ENCODE measurements around the gene EIF5. TPM values are rescaled to one million over a fixed set of nuclear protein-coding genes. Genes with fewer than 3 reads are reported as not detected.

Gene EIF5
- total and polyA plus RNA-seq, 2 of the 4 experiments (the other 2 are of a cell fraction) = 181 to 241 TPM

DNA sequence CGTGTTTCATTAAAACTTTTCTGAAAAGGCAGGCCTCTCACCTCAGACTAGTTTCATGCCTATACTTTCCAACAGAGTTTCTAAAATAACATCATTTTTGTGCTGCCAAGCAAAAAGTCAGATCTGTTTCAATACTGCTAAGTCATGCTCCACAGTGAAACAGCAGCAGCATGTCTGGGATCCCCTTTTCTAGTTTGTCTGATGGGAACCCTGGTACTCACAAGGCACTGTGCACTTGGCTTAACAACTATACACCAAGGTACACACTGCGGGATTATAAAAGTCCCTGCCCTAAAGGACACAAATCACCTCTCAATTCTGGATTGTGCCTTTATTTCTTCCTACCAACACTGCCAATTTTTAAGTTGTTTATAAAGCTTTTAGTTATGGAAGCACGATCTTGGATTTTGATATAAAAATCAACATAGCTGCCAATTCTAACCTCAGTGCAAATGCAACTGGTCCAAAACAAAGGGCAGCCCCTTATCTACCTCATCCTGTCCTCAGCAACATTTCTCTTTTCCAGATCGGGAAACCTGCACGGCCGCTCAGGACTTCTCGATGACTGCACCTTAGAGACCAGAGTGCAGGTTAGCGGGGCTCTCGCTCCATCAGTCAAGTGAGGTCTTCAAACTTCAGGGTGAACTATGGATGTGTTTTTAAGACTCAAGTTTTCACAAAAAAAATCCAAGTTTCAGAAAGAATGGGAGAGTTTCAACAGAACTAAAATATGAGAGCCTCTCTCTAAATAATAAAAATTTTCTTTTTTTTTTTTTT is 1.7 kb upstream of the EIF5 start:
- no peak overlapping the region for H3K56ac ChIP-seq (ENCODE audit: extremely low read depth, insufficient read depth, low read length)
- H4K8ac ChIP-seq (ENCODE audit: low read depth in 2 of 2, low read length in 2 of 2) = peak overlapping the region in 1 of 2 experiments; percentile 98; a peak in 2 of 4 replicates
- in situ Hi-C loops (cut with MboI; ENCODE audit: low sequenced_read_pairs) = no loop called here
- dilution Hi-C loops (cut with HindIII; ENCODE audit: low sequenced_read_pairs, unreplicated experiment) = no loop called here
- no peak overlapping the region for H4K91ac ChIP-seq (ENCODE audit: insufficient read depth, low read depth, low read length)
- no peak overlapping the region; the same call in 1 of the 2 replicates for H3K14ac ChIP-seq (replicated peaks; ENCODE audit: low read depth, low read length)
- H2AFZ ChIP-seq (replicated peaks; ENCODE audit: low read length, poor library complexity) = no peak overlapping the region
- H3K36me3 ChIP-seq (ENCODE audit: control insufficient read depth, insufficient read depth, low read length) = peaks cover 19% of the 10 kb centered on the region
- 0 out of 2 replicates have a peak overlapping the region, but pooled peaks have one; percentile 30 for H3K9ac ChIP-seq (ENCODE audit: low read depth, low read length)
- DNase-seq = no peak
- H3K18ac ChIP-seq (ENCODE audit: low read depth, low read length) = no peak overlapping the region
- peak overlapping the region; percentile 50 for H3K4me2 ChIP-seq (ENCODE audit: low read depth, low read length)
- no TSS peak for BruUV-seq (replicated peaks)
- ATAC-seq (ENCODE audit: low read depth) = no peak
- ChIA-PET CTCF (no interaction called here), POLR2A (ENCODE audit: unreplicated experiment) (no interaction called here)
- intact Hi-C loops (cut with micrococcal nuclease) = no loop called here
- no peak overlapping the region for H2BK5ac ChIP-seq (ENCODE audit: low read depth, low read length, poor library complexity, severe bottlenecking)
- no peak overlapping the region for H3K4me3 ChIP-seq (ENCODE audit: insufficient read depth, low read depth, low read length)
- no peak overlapping the region for H2BK120ac ChIP-seq (ENCODE audit: low read depth, low read length)
- no peak overlapping the region for H2AK9ac ChIP-seq (replicated peaks; ENCODE audit: low read depth, low read length, poor library complexity)
- H2BK15ac ChIP-seq (ENCODE audit: low read depth, low read length) = no peak overlapping the region
- H4K20me1 ChIP-seq (ENCODE audit: insufficient read depth, low read length) = peaks cover 30% of the 10 kb centered on the region
- peak overlapping the region; percentile 25; the same call in 1 of the 2 replicates for H4K5ac ChIP-seq (ENCODE audit: low read depth, low read length)
- no peak overlapping the region for H2BK20ac ChIP-seq (ENCODE audit: low read depth, low read length)
- H3K27me3 ChIP-seq (ENCODE audit: control insufficient read depth, insufficient read depth, low read length) = no peaks in the 10 kb centered on the region; the same call in 1 of the 2 replicates
- H3K27ac ChIP-seq (ENCODE audit: insufficient read depth, low read length) = no peak overlapping the region
- H2AK5ac ChIP-seq (ENCODE audit: low read depth, low read length) = no peak overlapping the region
- peaks cover 11% of the 10 kb centered on the region for H3K9me1 ChIP-seq (ENCODE audit: insufficient read depth, low read length)
- no peaks in the 10 kb centered on the region for H3K9me3 ChIP-seq (ENCODE audit: control insufficient read depth, insufficient read depth, low read length)
- no peak overlapping the region; the same call in 1 of the 2 replicates for H3K4ac ChIP-seq (ENCODE audit: low read depth, low read length)
- WGBS, 2 experiments (ENCODE audit: extremely low coverage in 2 of 2, insufficient read length in 1 of 2) = 67% methylated on average over 1 of the region's 9 CpGs; no CpG with 5 or more reads in 1 of the 2 experiments
- TF ChIP-seq NFE2L2 (IDR thresholded peaks at IDR 0.05; ENCODE audit: low read depth, low read length) (peak; percentile 73), MAFK (IDR thresholded peaks at IDR 0.05; ENCODE audit: low read depth, low read length) (no peak)
- peaks cover 3% of the 10 kb centered on the region for H3K4me1 ChIP-seq (ENCODE audit: control insufficient read depth, insufficient read depth, low read length)
- peak overlapping the region; percentile 5 for H3K23ac ChIP-seq (ENCODE audit: low read depth, low read length)
- H3K79me1 ChIP-seq (ENCODE audit: low read depth in 1 of 2, low read length in 2 of 2) = peaks cover 13 to 42% of the 10 kb centered on the region in 2 experiments
